T-cell (primary cell): ENCODE data around the gene ATP2B1. TPM values are rescaled to one million over a fixed set of nuclear protein-coding genes. Genes with fewer than 3 reads are reported as not detected.

Experiments used
- ATAC-seq, 4 experiments: fragments of 200-7000 bp in 3 of 4; fragments of 150-1000 bp in 1 of 4; cut with Tn5 transposase; replicated peaks in 1 of 4; 1 replicate in 3 of 4; 2 replicates in 1 of 4; pipeline ENCODE4 v1.10.0; 2021; ENCODE audit warnings: moderate library complexity in 3 of 4, mild to moderate bottlenecking in 2 of 4, moderate number of reproducible peaks in 1 of 4
- CTCF ChIA-PET, 2 donors: fragments of 300-600 bp; sonication (Branson Sonifier 250); formaldehyde crosslinking; loops; one replicate each; lab custom pipeline; 2022; ENCODE audit warnings: antibody characterized with exemption in 2 of 2; lab: Charles Lee
- POLR2A ChIA-PET, 2 donors: fragments of 300-600 bp; sonication (Branson Sonifier 250); formaldehyde crosslinking; loops; one replicate each; lab custom pipeline; 2022; ENCODE audit warnings: antibody characterized with exemption in 2 of 2; lab: Charles Lee
- DNase-seq, 35 experiments: peaks; one replicate each; pipeline versions ENCODE4 v3.0.0 to v3.0.0-alpha.2; 2013 to 2023
- H3K27ac ChIP-seq: one replicate; pipeline ENCODE4 v1.5.1; 2013; ENCODE audit warnings: low read length
- H3K27me3 ChIP-seq, 2 experiments: replicated peaks in 1 of 2; 1 replicate in 1 of 2; 2 replicates in 1 of 2; pipeline versions ENCODE4 v1.6.1 to v1.7.0; 2013; ENCODE audit warnings: low read length in 1 of 2, mixed read lengths in 1 of 2; ENCODE audit not compliant: control insufficient read depth in 2 of 2, insufficient read depth in 2 of 2; ENCODE audit errors: extremely low read depth in 1 of 2
- H3K36me3 ChIP-seq, 2 donors: 1 replicate in 1 of 2; 2 replicates in 1 of 2; pipeline versions ENCODE4 v1.6.1 to v1.7.0; 2013; ENCODE audit warnings: low read length in 1 of 2; ENCODE audit not compliant: control insufficient read depth in 2 of 2, insufficient read depth in 1 of 2; ENCODE audit errors: extremely low read depth in 1 of 2
- H3K4me1 ChIP-seq, 2 experiments: 1 replicate in 1 of 2; 2 replicates in 1 of 2; pipeline versions ENCODE4 v1.6.1 to v1.7.0; 2013; ENCODE audit warnings: low read length in 2 of 2, mixed read lengths in 1 of 2; ENCODE audit not compliant: insufficient read depth in 2 of 2, control insufficient read depth in 1 of 2; ENCODE audit errors: extremely low read depth in 1 of 2
- H3K4me3 ChIP-seq, 2 donors: 1 replicate in 1 of 2; 2 replicates in 1 of 2; pipeline versions ENCODE4 v1.5.1 to v1.7.0; 2013; ENCODE audit warnings: mild to moderate bottlenecking in 2 of 2, low read length in 1 of 2, moderate library complexity in 1 of 2; ENCODE audit not compliant: control insufficient read depth in 1 of 2; ENCODE audit errors: extremely low read depth in 1 of 2
- H3K9me3 ChIP-seq: 2 replicates; pipeline ENCODE4 v1.7.0; 2013
- H3K27ac Mint-ChIP-seq, 2 donors: one replicate each; pipeline ENCODE4 v1.8.0; 2020 to 2021; ENCODE audit warnings: mild to moderate bottlenecking in 2 of 2, mixed read lengths in 2 of 2
- H3K27me3 Mint-ChIP-seq, 2 donors: one replicate each; pipeline ENCODE4 v1.8.0; 2021 to 2022; ENCODE audit warnings: mixed read lengths in 2 of 2
- H3K36me3 Mint-ChIP-seq: one replicate; pipeline ENCODE4 v1.8.0; 2021; ENCODE audit warnings: mixed read lengths
- H3K4me1 Mint-ChIP-seq, 3 donors: one replicate each; pipeline ENCODE4 v1.8.0; 2020 to 2022; ENCODE audit warnings: mixed read lengths in 3 of 3, mild to moderate bottlenecking in 1 of 3
- H3K4me3 Mint-ChIP-seq, 3 donors: one replicate each; pipeline ENCODE4 v1.8.0; 2020 to 2022; ENCODE audit warnings: mild to moderate bottlenecking in 3 of 3, mixed read lengths in 3 of 3, moderate library complexity in 3 of 3
- H3K9me3 Mint-ChIP-seq, 3 donors: one replicate each; pipeline ENCODE4 v1.8.0; 2020 to 2022; ENCODE audit warnings: mixed read lengths in 3 of 3
- WGBS: methylation state at CpG from one replicate; pipeline ENCODE4 v1.1.5; 2013; ENCODE audit warnings: missing lambda C conversion rate; ENCODE audit not compliant: insufficient coverage; 5-methylcytosine and 5-hydroxymethylcytosine counted together
- total RNA-seq, 35 experiments: library from RNA in 6 of 35; stranded (reverse) in 6 of 35; fragments of 120-200 nt in 1 of 35; gene quantifications; one replicate each; pipeline versions ENCODE4 v1.2.1 to v1.2.4 and lab custom pipeline; 2013 to 2026

Gene ATP2B1
- total RNA-seq, 5 donors from 2014 or later (not counting 1 experiment from before 2014, with no cell fraction given), result 38.3 to 104 (median 44.4) TPM

DNA sequence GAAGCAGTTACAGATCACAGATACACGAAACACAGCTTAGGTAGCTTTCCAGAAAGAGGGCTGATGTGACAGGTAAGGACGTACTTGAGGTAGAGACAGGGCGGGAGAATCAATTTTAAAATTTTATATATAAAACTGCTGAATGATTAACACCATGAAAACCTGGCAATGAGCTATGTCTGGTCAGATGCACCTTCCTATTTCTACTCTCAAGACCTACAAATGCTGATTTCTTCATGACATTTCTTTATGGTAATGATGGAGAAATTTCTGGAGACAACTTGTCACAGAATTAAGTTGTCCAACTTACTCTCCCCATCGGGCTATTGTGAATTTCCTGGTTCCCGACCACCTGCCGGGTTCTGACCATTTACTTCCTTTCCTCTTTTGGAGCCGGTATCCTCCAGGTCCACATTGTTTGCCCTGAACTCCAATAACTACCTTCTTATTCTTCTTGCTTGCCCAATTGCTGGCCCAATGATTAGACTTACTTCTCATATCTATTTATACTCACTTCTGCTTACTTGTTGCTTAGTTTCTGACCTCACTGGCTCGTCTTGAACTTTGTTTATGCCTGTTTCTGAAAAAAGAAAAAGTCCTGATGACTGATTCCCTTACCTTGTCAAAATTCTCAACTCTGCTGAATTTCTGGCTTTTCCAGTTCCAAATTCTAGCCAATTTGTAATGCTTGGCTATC is 12.8 kb upstream of the ATP2B1 start:
- Histone ChIP-seq H3K36me3 (no peaks in the 10 kb centered on the region), H3K9me3 (no peaks in the 10 kb centered on the region), H3K27ac (no peak overlapping the region), H3K4me3 (no peak overlapping the region), H3K27me3 (no peaks in the 10 kb centered on the region), H3K4me1 (no peaks in the 10 kb centered on the region)
- H3K27ac Mint-ChIP-seq, result no peak overlapping the region
- ChIA-PET POLR2A (interaction anchor here in 1 of 2 donors (0.6 kb wide), 1 partner anchor 217 kb away, joined by 3 read pairs; no protein-coding TSS in a partner anchor), CTCF (no interaction called here)
- DNase-seq (no peak), ATAC-seq (no peak)
- WGBS, result 75% methylated on average over 5 of the region's 8 CpGs
- no peak overlapping the region for H3K4me3 Mint-ChIP-seq
- no peaks in the 10 kb centered on the region for H3K9me3 Mint-ChIP-seq
- no peaks in the 10 kb centered on the region for H3K27me3 Mint-ChIP-seq
- peaks cover 2% of the 10 kb centered on the region for H3K36me3 Mint-ChIP-seq
- peaks cover 0 to 3% (median 0%) of the 10 kb centered on the region in 3 donors for H3K4me1 Mint-ChIP-seq

DNA sequence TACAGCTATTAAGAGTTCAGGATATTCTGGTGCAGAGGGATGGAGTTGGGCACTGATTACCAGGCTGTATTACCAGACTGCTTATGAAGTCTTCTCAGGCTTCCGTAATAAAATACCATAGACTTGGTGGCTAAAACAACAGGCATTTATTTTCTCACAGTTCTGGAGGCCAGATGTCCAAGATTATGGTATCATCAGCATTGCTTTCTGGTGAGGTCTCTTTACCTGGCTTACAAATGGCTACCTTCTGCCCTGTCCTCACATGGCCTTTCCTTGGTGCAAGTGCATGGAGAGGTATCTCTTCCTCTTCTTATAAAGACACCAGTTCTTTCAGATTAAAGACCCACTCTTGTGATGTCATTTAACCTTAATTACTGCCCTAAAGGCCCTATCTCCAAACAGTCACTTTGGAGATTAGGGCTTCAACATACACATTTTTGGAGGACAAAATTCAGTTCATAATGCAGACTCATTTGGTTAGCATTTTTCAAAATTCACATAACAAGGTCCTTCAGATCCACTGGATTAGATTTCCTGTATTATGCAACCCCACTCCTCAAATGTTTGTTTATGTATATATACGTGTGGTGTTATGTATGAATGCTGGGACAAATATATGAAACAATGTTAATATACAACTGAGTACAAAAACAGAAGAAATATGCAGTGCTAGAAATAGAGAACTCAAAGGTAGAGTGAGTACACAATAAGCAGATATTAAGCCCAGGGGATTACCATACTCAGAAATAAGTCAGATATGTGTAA is 9.3 kb upstream of the ATP2B1 start:
- Histone ChIP-seq H3K4me1 (no peaks in the 10 kb centered on the region), H3K36me3 (no peaks in the 10 kb centered on the region), H3K4me3 (no peak overlapping the region), H3K9me3 (no peaks in the 10 kb centered on the region), H3K27me3 (no peaks in the 10 kb centered on the region), H3K27ac (no peak overlapping the region)
- Mint-ChIP-seq H3K4me3 (no peak overlapping the region), H3K4me1 (peaks cover 0 to 3% (median 0%) of the 10 kb centered on the region in 3 donors), H3K9me3 (peaks cover 9 to 18% (median 11%) of the 10 kb centered on the region in 3 donors), H3K27me3 (no peaks in the 10 kb centered on the region), H3K36me3 (peaks cover 11% of the 10 kb centered on the region), H3K27ac (no peak overlapping the region)
- ChIA-PET CTCF (no interaction called here), POLR2A (no interaction called here)
- 100% methylated on average over 1 of the region's 2 CpGs for whole genome bisulfite sequencing
- DNase-seq (no peak), ATAC-seq (no peak)

DNA sequence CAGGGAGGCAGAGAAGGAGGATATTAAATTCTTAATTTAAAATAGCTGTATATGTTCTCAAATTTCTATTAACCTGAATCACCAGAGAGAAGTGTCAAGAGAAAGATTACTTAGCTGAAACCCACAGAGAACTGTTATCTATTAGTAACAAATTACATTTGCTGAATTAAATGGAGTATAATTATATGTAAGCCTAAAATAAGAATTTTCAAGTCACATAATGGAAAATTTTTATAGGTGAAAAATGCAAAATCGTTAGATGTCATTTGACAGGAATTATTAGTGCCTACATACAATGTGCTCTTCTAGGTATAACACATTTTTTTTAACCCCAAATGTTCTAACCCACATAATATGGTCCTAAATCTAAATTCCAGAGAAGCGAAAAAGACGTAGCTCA is 4.1 kb upstream of the ATP2B1 start:
- peaks cover 9 to 11% (median 10%) of the 10 kb centered on the region in 3 donors for H3K4me1 Mint-ChIP-seq
- no peaks in the 10 kb centered on the region for H3K27me3 Mint-ChIP-seq
- CTCF ChIA-PET, result no interaction called here
- ATAC-seq (no peak), DNase-seq (no peak)
- H3K4me3 Mint-ChIP-seq, result no peak overlapping the region
- H3K4me1 ChIP-seq, result peaks cover under 1 to 11% of the 10 kb centered on the region in 2 experiments
- H3K9me3 Mint-ChIP-seq, result peaks cover 9 to 18% (median 11%) of the 10 kb centered on the region in 3 donors
- H3K27ac Mint-ChIP-seq, result no peak overlapping the region
- no CpG with 5 or more reads among the region's 3 CpGs for WGBS
- H3K36me3 Mint-ChIP-seq, result peaks cover 8% of the 10 kb centered on the region
- POLR2A ChIA-PET, result no interaction called here
- H3K36me3 ChIP-seq, result no peaks in the 10 kb centered on the region
- H3K27ac ChIP-seq, result no peak overlapping the region
- no peak overlapping the region for H3K4me3 ChIP-seq
- no peaks in the 10 kb centered on the region for H3K9me3 ChIP-seq
- peaks cover 0 to 4% of the 10 kb centered on the region in 2 experiments for H3K27me3 ChIP-seq

DNA sequence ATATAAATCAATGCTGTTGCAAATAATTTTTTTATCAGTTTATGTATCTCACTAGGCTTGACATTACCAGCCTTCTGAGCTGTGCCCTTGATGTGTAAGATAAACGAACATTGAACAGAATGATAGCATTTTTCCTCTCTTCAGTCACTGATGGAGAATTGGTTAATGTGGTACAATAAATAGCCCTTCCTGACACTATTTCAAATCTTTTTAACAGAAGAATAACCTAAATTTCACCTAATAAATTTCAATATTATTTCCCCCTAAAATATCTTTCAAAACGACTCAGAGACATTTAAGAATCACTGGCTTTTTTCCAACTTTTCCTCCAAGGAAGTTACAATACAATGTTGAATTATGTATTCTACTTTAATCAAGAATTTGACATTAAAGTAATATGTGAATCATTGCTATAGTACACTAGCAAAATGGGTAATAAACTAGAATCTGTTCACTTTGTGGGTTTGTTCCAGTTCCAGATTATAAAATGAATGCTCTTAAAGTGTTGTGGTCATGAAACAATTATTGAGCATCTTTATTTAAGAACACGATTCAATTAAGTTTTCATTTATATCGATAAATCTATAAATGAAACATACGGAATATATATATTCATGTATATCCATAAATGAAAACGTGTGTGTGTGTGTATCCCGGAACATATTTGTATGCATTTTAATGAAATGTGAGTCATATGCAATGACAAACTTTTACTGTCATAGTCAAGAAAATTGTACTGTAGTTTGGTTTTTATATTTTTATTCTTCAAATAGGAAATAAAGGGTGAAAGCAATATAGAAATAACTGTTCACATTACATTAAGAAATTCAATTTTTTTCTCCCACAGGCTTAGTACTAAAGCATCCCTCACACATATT is 2.5 kb upstream of the ATP2B1 start:
- ChIA-PET CTCF (no interaction called here), POLR2A (interaction anchor here in 1 of 2 donors (3.1 kb wide), 1 partner anchor 169 kb away, joined by 11 read pairs; no protein-coding TSS in a partner anchor)
- DNase-seq (peak in 1 of 35 experiments; percentile 15), ATAC-seq (no peak)
- Histone ChIP-seq H3K36me3 (no peaks in the 10 kb centered on the region), H3K4me1 (peaks cover 15 to 20% of the 10 kb centered on the region in 2 experiments), H3K27ac (no peak overlapping the region), H3K9me3 (no peaks in the 10 kb centered on the region), H3K27me3 (peaks cover 0 to 4% of the 10 kb centered on the region in 2 experiments), H3K4me3 (no peak overlapping the region)
- no CpG with 5 or more reads among the region's 7 CpGs for WGBS
- peaks cover 8% of the 10 kb centered on the region for H3K36me3 Mint-ChIP-seq
- H3K4me3 Mint-ChIP-seq, result peak overlapping the region; percentile 90 to 92 (median 91)
- peaks cover 21 to 24% (median 21%) of the 10 kb centered on the region in 3 donors for H3K4me1 Mint-ChIP-seq
- peak overlapping the region in 1 of 2 donors; percentile 44 for H3K27ac Mint-ChIP-seq
- peaks cover 9 to 18% (median 11%) of the 10 kb centered on the region in 3 donors for H3K9me3 Mint-ChIP-seq
- H3K27me3 Mint-ChIP-seq, result no peaks in the 10 kb centered on the region

DNA sequence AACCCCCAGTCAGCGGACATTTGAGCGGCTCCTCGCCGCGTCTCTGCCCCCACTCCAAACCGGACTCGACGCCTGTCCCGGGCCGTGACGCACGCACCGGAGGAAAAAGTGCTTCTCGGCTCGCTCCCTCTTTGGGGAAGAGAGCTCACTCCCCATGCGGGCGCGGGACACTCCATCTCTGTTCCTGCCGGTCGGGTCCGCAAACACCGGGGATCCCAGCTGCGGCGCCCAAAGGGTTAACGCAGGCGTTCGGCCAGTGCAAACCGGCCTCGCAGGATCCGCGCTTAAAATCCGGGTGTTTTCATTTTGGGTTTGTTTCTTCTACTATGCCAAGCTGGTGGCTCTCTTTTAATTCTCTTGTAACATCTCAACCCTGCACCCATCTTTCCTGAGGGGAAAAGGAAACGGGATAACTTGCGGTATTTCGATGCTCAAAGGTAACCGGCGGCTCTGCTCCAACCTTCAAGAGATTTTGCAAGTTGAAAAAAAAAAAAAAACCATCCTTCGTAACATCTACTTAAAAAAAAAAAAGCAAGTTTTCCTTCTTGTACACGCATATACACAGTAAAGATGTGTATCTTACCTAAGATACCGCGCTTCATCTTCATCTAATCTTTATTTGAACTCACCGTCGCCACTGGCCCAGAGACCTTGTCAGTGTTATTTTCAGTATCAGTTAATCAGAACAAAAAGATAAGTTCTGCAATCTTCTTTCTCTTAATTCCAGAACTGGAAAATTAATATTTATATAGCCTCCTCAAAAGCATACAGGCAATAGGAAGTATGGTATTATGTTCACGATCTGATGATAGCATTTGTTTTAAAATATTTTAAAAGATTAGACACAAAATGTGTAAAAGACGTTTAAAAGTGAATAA is 1.6 kb upstream of the ATP2B1 start:
- peak in 12 of 35 experiments; percentile 2 to 52 (median 20) for DNase-seq
- no peaks in the 10 kb centered on the region for H3K9me3 ChIP-seq
- H3K36me3 Mint-ChIP-seq, result peaks cover 6% of the 10 kb centered on the region
- H3K4me3 Mint-ChIP-seq, result peak overlapping the region; percentile 90 to 92 (median 91)
- H3K4me3 ChIP-seq, result peak overlapping the region; percentile 95 to 99
- H3K27ac Mint-ChIP-seq, result peak overlapping the region; percentile 90 to 91
- H3K4me1 ChIP-seq, result peaks cover 20% of the 10 kb centered on the region in 2 experiments
- WGBS, result 0% methylated on average over 26 of the region's 45 CpGs
- peaks cover 0 to 4% of the 10 kb centered on the region in 2 experiments for H3K27me3 ChIP-seq
- ATAC-seq, result no peak
- POLR2A ChIA-PET, result interaction anchor here (0.6 to 3.1 kb wide), 10 partner anchors 51 to 388 kb away, joined by 3 to 23 read pairs (median 4); partner anchors contain the start of gene GALNT4 (in 1 of the 2)
- peak overlapping the region; percentile 98 for H3K27ac ChIP-seq
- peaks cover 5 to 15% (median 7%) of the 10 kb centered on the region in 3 donors for H3K9me3 Mint-ChIP-seq
- no peaks in the 10 kb centered on the region for H3K36me3 ChIP-seq
- CTCF ChIA-PET, result interaction anchor here (0.7 to 1.4 kb wide), 2 partner anchors 172 to 240 kb away, joined by 3 to 4 read pairs; no protein-coding TSS in a partner anchor
- H3K27me3 Mint-ChIP-seq, result no peaks in the 10 kb centered on the region
- H3K4me1 Mint-ChIP-seq, result peaks cover 30 to 32% (median 30%) of the 10 kb centered on the region in 3 donors
